Suprapubic skin (tissue), 4 donors: ENCODE measurements around the gene RBMY1D. TPM values are rescaled to one million over a fixed set of nuclear protein-coding genes. Genes with fewer than 3 reads are reported as not detected.

Source experiments
- DNase-seq, 2 donors: peaks; one replicate each; pipeline ENCODE4 v3.0.0-alpha.2; 2019; ENCODE audit warnings: low spot score in 2 of 2
- H3K27ac ChIP-seq: fragments of 200-600 bp; sonication (generic); one replicate; pipeline ENCODE4 v1.5.1; 2019
- H3K27me3 ChIP-seq: fragments of 200-600 bp; sonication (generic); one replicate; pipeline ENCODE4 v1.5.1; 2019
- H3K36me3 ChIP-seq: fragments of 200-600 bp; sonication (generic); one replicate; pipeline ENCODE4 v1.5.1; 2019
- H3K4me1 ChIP-seq: fragments of 200-600 bp; sonication (generic); one replicate; pipeline ENCODE4 v1.5.1; 2019
- H3K4me3 ChIP-seq: fragments of 200-600 bp; sonication (generic); one replicate; pipeline ENCODE4 v1.5.1; 2019; ENCODE audit warnings: mild to moderate bottlenecking
- H3K9me3 ChIP-seq: fragments of 200-600 bp; sonication (generic); one replicate; pipeline ENCODE4 v1.5.1; 2019
- EP300 ChIP-seq: sonication (generic); formaldehyde crosslinking; IDR thresholded peaks from one replicate; pipeline ENCODE4 v1.6.1; 2017; ENCODE audit warnings: antibody characterized with exemption
- POLR2A ChIP-seq, 2 donors: fragments of 450-650 bp; IDR thresholded peaks; one replicate each; pipeline ENCODE4 v1.6.1; 2017; ENCODE audit warnings: antibody characterized with exemption in 2 of 2, mild to moderate bottlenecking in 2 of 2, moderate library complexity in 2 of 2
- POLR2AphosphoS5 ChIP-seq, 3 donors: sonication (generic); formaldehyde crosslinking; IDR thresholded peaks; one replicate each; pipeline ENCODE4 v1.6.1; 2017; ENCODE audit warnings: antibody characterized with exemption in 3 of 3
- WGBS: methylation state at CpG from one replicate; pipeline ENCODE4 v1.1.5; 2018; 5-methylcytosine and 5-hydroxymethylcytosine counted together
- total RNA-seq, 4 donors: library from RNA; depleted of rRNA; stranded (reverse); fragments of >200 nt; gene quantifications; one replicate each; pipeline ENCODE4 v1.1.0, GENCODE V29; 2016
- TF ChIP-seq, protein P1 (sequence below), 2 donors: fragments of 200-600 bp in 1 of 2; fragments of 450-650 bp in 1 of 2; sonication (generic) in 1 of 2; IDR thresholded peaks; one replicate each; pipeline ENCODE4 v1.5.1; 2016 to 2019; ENCODE audit warnings: antibody characterized with exemption in 2 of 2, mild to moderate bottlenecking in 1 of 2, moderate library complexity in 1 of 2

Gene RBMY1D
- total RNA-seq, 4 donors from 2014 or later, result not detected

DNA sequence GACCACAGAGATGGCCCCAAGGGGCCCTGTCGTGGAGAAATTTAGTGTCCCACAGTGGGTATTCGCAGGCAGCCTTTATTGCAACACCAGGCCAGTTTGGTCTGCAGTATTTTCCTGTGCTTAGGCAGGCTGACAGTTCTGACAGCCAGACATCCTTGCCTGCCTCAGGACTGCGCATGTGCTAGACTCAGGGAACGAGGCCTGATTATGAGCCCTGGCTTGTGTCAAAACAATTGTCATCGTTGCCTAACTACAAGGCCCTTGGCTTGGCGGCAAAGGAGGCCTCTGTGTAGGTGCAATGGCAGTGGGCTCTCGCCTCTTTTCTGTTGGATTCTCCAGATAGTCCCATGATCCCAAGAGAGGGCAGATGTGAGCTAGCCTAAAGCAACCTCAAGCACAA is 59.3 kb downstream of the RBMY1D start:
- no peak for DNase-seq
- Histone ChIP-seq H3K4me1 (no peaks in the 10 kb centered on the region), H3K27me3 (no peaks in the 10 kb centered on the region), H3K4me3 (no peak overlapping the region), H3K27ac (no peak overlapping the region), H3K36me3 (no peaks in the 10 kb centered on the region), H3K9me3 (no peaks in the 10 kb centered on the region)
- TF ChIP-seq EP300, result no peak
- TF ChIP-seq, protein P1, sequence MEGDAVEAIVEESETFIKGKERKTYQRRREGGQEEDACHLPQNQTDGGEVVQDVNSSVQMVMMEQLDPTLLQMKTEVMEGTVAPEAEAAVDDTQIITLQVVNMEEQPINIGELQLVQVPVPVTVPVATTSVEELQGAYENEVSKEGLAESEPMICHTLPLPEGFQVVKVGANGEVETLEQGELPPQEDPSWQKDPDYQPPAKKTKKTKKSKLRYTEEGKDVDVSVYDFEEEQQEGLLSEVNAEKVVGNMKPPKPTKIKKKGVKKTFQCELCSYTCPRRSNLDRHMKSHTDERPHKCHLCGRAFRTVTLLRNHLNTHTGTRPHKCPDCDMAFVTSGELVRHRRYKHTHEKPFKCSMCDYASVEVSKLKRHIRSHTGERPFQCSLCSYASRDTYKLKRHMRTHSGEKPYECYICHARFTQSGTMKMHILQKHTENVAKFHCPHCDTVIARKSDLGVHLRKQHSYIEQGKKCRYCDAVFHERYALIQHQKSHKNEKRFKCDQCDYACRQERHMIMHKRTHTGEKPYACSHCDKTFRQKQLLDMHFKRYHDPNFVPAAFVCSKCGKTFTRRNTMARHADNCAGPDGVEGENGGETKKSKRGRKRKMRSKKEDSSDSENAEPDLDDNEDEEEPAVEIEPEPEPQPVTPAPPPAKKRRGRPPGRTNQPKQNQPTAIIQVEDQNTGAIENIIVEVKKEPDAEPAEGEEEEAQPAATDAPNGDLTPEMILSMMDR (IDR thresholded peaks at IDR 0.05), result no peak
- TF ChIP-seq POLR2A (IDR thresholded peaks at IDR 0.05), result no peak
- TF ChIP-seq POLR2AphosphoS5 (IDR thresholded peaks at IDR 0.05), result no peak
- WGBS, result no CpG with 5 or more reads among the region's 7 CpGs

Other genes starting within 250 kb of the RBMY1D start
- gene RBMY1E, start 23.5 kb upstream of the RBMY1D start, total RNA-seq, result not detected